ENCODE results near the gene TENM4.

- TF ChIP-seq CTCF (IDR thresholded peaks at IDR 0.05) (no peak), CHD2 (IDR thresholded peaks at IDR 0.05; ENCODE audit: low read length, partially characterized antibody) (no peak), POLR2A (IDR thresholded peaks at IDR 0.05; ENCODE audit: low read length) (no peak), RARB (CRISPR knock-in tag; IDR thresholded peaks at IDR 0.05) (no peak), CHD4 (IDR thresholded peaks at IDR 0.05; ENCODE audit: borderline replicate concordance) (no peak), KDM1A (IDR thresholded peaks at IDR 0.05; ENCODE audit: low read depth) (no peak), PBX3 (IDR thresholded peaks at IDR 0.05) (no peak), SREBF2 (IDR thresholded peaks at IDR 0.05) (no peak), NR3C1 (IDR thresholded peaks at IDR 0.05) (no peak), JUN (IDR thresholded peaks at IDR 0.05) (no peak), ZC3H11A (IDR thresholded peaks at IDR 0.05) (no peak), MAX (IDR thresholded peaks at IDR 0.05) (no peak)
These were observed 57.0 kb downstream of the TENM4 start for GRCh38 chr11:79383874-79384273.
